SH-SY5Y (cell line): ENCODE measurements around the gene ERAS.

Experiments used
- GATA2 ChIP-seq: IDR thresholded peaks from 2 replicates; pipeline ENCODE4 v1.6.1; 2011; ENCODE audit warnings: mild to moderate bottlenecking, low read depth, low read length
- GATA3 ChIP-seq: IDR thresholded peaks from 2 replicates; pipeline ENCODE4 v1.6.1; 2011; ENCODE audit warnings: low read depth, mild to moderate bottlenecking, low read length, moderate library complexity

- TF ChIP-seq GATA2: no peak
- TF ChIP-seq GATA3: no peak
Measured at GRCh38 chrX:48785186-48785539, 41.1 kb upstream of the ERAS start.
